ACC112 (cell line): ENCODE results near the gene HLA-DPA1.
"Not testable (repeated sequence)": the region's sequence is repeated elsewhere in the genome, so short reads cannot be mapped to it uniquely, and the experiment has no call there.

Experiments
- H2AFZ ChIP-seq: fragments of 200-600 bp; sonication (generic); one replicate; pipeline ENCODE4 v1.6.0; 2017; ENCODE audit warnings: antibody characterized with exemption, low read length; ENCODE audit not compliant: unreplicated experiment
- H3K27ac ChIP-seq: fragments of 200-600 bp; sonication (generic); 2 replicates; pipeline ENCODE4 v1.5.1; 2014; ENCODE audit warnings: low read depth, mild to moderate bottlenecking, antibody characterized with exemption, low read length, moderate library complexity
- H3K27me3 ChIP-seq: fragments of 200-600 bp; sonication (generic); 2 replicates; pipeline ENCODE4 v1.6.1; 2014; ENCODE audit warnings: mild to moderate bottlenecking, antibody characterized with exemption, low read length, moderate library complexity, mixed read lengths; ENCODE audit not compliant: insufficient read depth
- H3K36me3 ChIP-seq: fragments of 200-600 bp; sonication (generic); 2 replicates; pipeline ENCODE4 v1.6.1; 2016; ENCODE audit warnings: mild to moderate bottlenecking, antibody characterized with exemption, low read length, moderate library complexity, mixed read lengths; ENCODE audit not compliant: insufficient read depth
- H3K4me1 ChIP-seq: fragments of 200-600 bp; sonication (generic); one replicate; pipeline ENCODE4 v1.6.1; 2016; ENCODE audit warnings: low read length, mixed read lengths; ENCODE audit not compliant: insufficient read depth, unreplicated experiment, control insufficient read depth
- H3K4me3 ChIP-seq: fragments of 200-600 bp; sonication (generic); 2 replicates; pipeline ENCODE4 v1.5.1; 2014; ENCODE audit warnings: mild to moderate bottlenecking, low read depth, low read length
- H3K79me2 ChIP-seq: fragments of 200-600 bp; sonication (generic); one replicate; pipeline ENCODE4 v1.6.0; 2016; ENCODE audit warnings: low read length; ENCODE audit not compliant: control insufficient read depth, unreplicated experiment, insufficient read depth

The HLA-DPA1 gene

GRCh38 chr6:33108307-33108706 is 34.9 kb upstream of the HLA-DPA1 start:
- H3K27me3 ChIP-seq, result peaks cover 91% of the 10 kb centered on the region
- no peaks in the 10 kb centered on the region for H3K36me3 ChIP-seq
- H2AFZ ChIP-seq, result no peak overlapping the region
- no peak overlapping the region for H3K27ac ChIP-seq
- H3K4me1 ChIP-seq, result no peaks in the 10 kb centered on the region
- no peaks in the 10 kb centered on the region for H3K79me2 ChIP-seq
- no peak overlapping the region for H3K4me3 ChIP-seq

GRCh38 chr6:33107641-33108040 is 34.2 kb upstream of the HLA-DPA1 start:
- H3K4me1 ChIP-seq, result no peaks in the 10 kb centered on the region
- no peak overlapping the region for H3K4me3 ChIP-seq
- H3K27me3 ChIP-seq, result peaks cover 88% of the 10 kb centered on the region
- H3K27ac ChIP-seq, result no peak overlapping the region
- no peaks in the 10 kb centered on the region for H3K36me3 ChIP-seq
- no peaks in the 10 kb centered on the region for H3K79me2 ChIP-seq
- H2AFZ ChIP-seq, result no peak overlapping the region

- Histone ChIP-seq H3K36me3 (no peaks in the 10 kb centered on the region), H3K4me1 (no peaks in the 10 kb centered on the region), H3K27me3 (peaks cover 86% of the 10 kb centered on the region), H3K79me2 (no peaks in the 10 kb centered on the region), H3K4me3 (no peak overlapping the region), H2AFZ (no peak overlapping the region), H3K27ac (no peak overlapping the region)
Observed at GRCh38 chr6:33105916-33106871, 32.7 kb upstream of the HLA-DPA1 start.

DNA sequence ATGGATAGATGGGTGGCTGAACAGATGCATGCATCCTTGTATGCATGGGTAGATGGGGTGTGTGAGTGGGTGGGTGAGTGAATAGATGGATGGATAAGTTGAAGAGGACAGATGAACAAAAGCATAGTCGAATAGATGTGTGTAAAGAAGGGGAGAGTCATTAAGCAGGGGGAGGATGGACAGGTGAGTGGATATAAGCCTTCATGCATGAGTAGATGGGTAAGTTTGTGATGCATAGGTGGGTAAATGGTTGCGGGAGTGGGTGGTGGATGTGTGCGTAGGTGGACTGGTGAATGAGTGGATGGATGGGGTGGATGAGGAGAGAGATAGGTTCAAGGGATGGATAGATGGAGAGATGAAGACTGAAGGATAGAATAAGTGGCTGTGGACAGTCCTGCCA is 31.9 kb upstream of the HLA-DPA1 start:
- Histone ChIP-seq H2AFZ (no peak overlapping the region), H3K27ac (no peak overlapping the region), H3K4me1 (no peaks in the 10 kb centered on the region)

DNA sequence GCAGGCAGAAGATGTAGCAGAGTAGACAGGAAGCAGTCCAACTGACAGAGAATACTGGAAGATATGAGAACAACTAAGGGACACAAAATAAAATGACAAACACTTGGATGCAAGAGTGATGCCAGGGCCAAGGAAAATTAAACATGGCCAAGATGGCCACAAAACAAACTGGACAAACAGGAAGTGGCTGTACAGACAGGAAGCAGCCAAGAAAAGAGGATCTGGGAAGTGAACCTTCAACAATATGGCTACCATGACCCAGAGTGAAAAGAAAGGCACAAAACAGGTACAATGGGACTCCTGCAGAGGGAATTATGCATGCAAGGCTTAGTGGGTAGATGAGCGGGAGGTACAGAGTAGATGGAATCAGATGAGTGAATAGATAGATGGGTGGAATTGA is 31.4 kb upstream of the HLA-DPA1 start:
- H2AFZ ChIP-seq, result no peak overlapping the region
- no peaks in the 10 kb centered on the region for H3K36me3 ChIP-seq
- no peaks in the 10 kb centered on the region for H3K4me1 ChIP-seq
- H3K79me2 ChIP-seq, result no peaks in the 10 kb centered on the region
- H3K4me3 ChIP-seq, result no peak overlapping the region
- H3K27me3 ChIP-seq, result peaks cover 85% of the 10 kb centered on the region
- no peak overlapping the region for H3K27ac ChIP-seq

More for the DNA sequence above, 31.9 kb upstream of the HLA-DPA1 start:
- Histone ChIP-seq H3K4me3 (no peak overlapping the region), H3K79me2 (no peaks in the 10 kb centered on the region), H3K36me3 (no peaks in the 10 kb centered on the region), H3K27me3 (peaks cover 85% of the 10 kb centered on the region)

DNA sequence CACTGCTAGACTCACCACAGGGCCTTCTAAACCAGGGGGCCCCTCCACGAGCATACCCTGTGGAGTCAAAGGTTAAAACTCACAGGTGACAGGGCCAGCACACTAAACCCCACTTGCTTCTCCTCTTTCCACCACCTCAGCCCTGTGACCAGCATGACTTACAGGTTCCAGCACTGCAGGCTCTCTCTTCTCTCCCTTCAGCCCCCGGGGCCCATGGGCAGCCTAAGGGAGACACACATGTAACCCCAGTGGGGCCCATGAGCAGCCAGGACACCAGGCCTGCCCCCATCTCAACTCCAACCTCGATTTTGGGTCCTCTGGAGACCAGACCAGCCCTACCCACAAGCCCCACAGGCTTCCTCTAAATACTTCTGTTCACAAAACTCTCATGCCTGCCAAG is 30.3 kb upstream of the HLA-DPA1 start:
- H3K79me2 ChIP-seq, result no peaks in the 10 kb centered on the region
- H3K36me3 ChIP-seq, result no peaks in the 10 kb centered on the region
- peaks cover 86% of the 10 kb centered on the region for H3K27me3 ChIP-seq
- no peak overlapping the region for H3K4me3 ChIP-seq
- no peak overlapping the region for H2AFZ ChIP-seq
- no peaks in the 10 kb centered on the region for H3K4me1 ChIP-seq
- no peak overlapping the region for H3K27ac ChIP-seq

DNA sequence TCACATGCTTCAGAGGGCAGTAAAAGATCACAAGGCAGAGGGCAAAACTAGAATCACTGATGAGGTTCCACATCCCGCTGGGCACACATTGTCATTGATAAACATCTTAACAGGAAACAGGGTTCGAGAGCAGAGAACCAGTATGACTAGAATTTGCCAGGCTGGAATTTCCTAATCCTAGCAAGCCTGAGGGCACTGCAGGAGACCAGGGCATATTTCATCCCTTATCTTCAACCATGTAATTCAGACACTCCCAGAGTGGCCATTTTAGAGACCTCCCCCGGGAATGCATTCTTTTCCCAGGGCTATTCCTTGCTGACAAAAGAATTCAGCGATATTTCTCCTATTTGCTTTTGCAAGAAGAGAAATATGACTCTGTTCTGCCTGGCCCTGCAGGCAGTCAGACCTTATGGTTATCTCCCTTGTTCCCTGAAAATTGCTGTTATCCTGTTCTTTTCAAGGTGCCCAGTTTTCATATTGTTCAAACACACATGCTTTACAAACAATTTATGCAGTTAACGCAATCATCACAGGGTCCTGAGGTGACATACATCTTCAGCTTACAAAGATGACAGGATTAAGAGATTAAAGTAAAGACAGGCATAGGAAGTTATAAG is 27.8 kb upstream of the HLA-DPA1 start:
- H3K79me2 ChIP-seq, H3K4me3 ChIP-seq, H3K4me1 ChIP-seq, H3K36me3 ChIP-seq, H3K27ac ChIP-seq, H2AFZ ChIP-seq: not testable (repeated sequence)
- H3K27me3 ChIP-seq, result peaks cover 80% of the 10 kb centered on the region

DNA sequence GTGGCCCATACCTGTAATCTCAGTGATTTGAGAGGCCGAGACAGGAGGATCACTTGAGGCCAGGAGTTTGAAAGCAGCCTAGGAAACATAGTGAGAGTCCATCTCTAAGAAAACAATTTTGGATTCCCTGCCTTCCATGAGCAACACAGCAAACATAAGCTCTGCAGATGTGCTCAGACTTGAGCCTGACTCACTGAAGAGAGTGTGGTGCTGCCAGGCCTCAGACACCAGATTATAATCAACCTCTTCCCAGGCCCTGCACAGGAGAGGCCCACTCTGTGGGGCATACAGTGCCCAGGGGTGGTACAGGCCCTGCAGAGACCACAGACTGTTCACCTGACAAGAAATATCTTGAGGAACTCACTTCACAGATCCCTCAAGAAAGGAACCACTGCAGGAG is 22.2 kb upstream of the HLA-DPA1 start:
- H3K27ac ChIP-seq, result no peak overlapping the region
- H3K27me3 ChIP-seq, result peaks cover 59% of the 10 kb centered on the region
- no peaks in the 10 kb centered on the region for H3K4me1 ChIP-seq
- no peak overlapping the region for H2AFZ ChIP-seq
- no peaks in the 10 kb centered on the region for H3K79me2 ChIP-seq
- H3K36me3 ChIP-seq, result no peaks in the 10 kb centered on the region
- no peak overlapping the region for H3K4me3 ChIP-seq

DNA sequence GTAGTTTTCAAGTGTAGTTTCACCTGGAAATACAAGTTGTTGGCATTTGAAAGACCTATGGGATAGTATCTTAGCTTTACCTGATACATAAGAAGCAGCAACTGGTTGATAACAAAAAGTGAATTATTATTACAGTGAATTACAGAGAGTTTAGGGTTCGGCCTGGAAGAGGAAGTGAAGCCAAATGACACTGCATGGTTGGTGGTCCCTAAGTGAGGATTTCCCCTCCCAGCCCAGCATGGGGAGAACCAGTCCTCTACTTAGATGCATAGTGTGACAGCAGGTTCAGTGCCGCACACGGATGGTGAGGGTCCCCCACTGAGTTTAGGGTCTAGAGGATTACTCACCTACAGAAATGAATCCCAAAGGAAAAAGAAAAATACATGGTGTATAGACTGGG is 20.4 kb upstream of the HLA-DPA1 start:
- Histone ChIP-seq H3K36me3 (no peaks in the 10 kb centered on the region), H2AFZ (no peak overlapping the region), H3K79me2 (no peaks in the 10 kb centered on the region), H3K27ac (no peak overlapping the region), H3K4me3 (no peak overlapping the region), H3K4me1 (no peaks in the 10 kb centered on the region), H3K27me3 (peaks cover 41% of the 10 kb centered on the region)

DNA sequence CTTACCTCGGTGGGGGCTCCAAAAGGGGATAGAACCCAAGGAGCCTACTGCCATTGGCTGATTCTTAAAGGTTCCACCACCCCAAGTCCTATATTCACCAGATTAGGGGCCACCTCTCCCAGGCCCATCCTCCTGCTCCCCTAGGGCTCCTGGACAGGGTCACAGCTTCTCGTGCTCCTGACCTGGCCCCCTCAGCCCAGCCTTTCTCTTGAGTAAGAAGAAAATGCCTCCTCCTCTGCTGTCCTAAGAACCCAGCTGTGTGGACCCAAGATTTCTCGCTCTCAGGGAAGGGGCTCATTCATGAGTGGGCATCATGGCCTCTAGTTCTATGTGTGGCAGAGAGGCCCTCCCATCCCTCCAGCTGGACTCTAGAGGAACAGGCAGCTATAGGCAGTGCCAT is 18.9 kb upstream of the HLA-DPA1 start:
- Histone ChIP-seq H3K27me3 (peaks cover 26% of the 10 kb centered on the region), H3K27ac (no peak overlapping the region), H3K4me3 (no peak overlapping the region), H3K4me1 (no peaks in the 10 kb centered on the region), H3K79me2 (no peaks in the 10 kb centered on the region), H3K36me3 (no peaks in the 10 kb centered on the region), H2AFZ (no peak overlapping the region)

DNA sequence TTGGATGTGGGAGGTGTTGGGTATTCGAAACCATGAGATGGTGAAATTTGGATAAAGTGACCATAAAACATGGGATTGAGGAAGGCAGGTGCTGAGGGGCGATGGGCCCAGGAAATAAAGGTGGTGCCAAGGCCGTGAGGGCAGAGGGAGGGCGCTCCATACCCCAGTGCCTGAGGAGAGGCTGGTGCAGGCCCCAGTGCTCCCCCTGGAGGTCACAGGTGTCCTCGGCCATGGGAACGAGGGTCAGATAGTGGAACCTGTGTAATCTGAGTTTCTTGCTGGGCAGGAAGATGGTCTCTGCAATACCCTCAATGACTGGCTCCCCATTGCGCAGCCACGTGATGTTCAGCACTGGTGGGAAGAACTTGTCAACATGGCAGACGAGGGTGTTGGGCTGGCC is 18.5 kb upstream of the HLA-DPA1 start:
- no peak overlapping the region for H3K4me3 ChIP-seq
- no peak overlapping the region for H2AFZ ChIP-seq
- H3K36me3 ChIP-seq, result no peaks in the 10 kb centered on the region
- no peak overlapping the region for H3K27ac ChIP-seq
- H3K27me3 ChIP-seq, result peaks cover 22% of the 10 kb centered on the region
- H3K79me2 ChIP-seq, result no peaks in the 10 kb centered on the region
- no peaks in the 10 kb centered on the region for H3K4me1 ChIP-seq
